K562 (cell line): ENCODE results near the gene CHCHD6. TPM values are rescaled to one million over a fixed set of nuclear protein-coding genes. Genes with fewer than 3 reads are reported as not detected.

Experiments
- CREB3L1 ChIP-seq: fragments of 450-650 bp; IDR thresholded peaks from 2 replicates; pipeline ENCODE4 v1.6.1; 2014; ENCODE audit warnings: low read depth, mild to moderate bottlenecking, moderate library complexity, borderline replicate concordance
- MAFK ChIP-seq: IDR thresholded peaks from 2 replicates; pipeline ENCODE4 v1.6.1; 2011; ENCODE audit warnings: low read length, improper control_type of control experiment
- NCOR1 ChIP-seq: fragments of 450-650 bp; IDR thresholded peaks from 2 replicates; pipeline ENCODE4 v1.6.1; 2016; ENCODE audit warnings: mild to moderate bottlenecking, moderate library complexity
- PYGO2 ChIP-seq: fragments of 450-650 bp; IDR thresholded peaks from 2 replicates; pipeline ENCODE4 v1.6.1; 2016; ENCODE audit warnings: mild to moderate bottlenecking, missing genetic modification characterization, moderate library complexity, missing compliant biosample characterization
- SNIP1 ChIP-seq: fragments of 450-650 bp; IDR thresholded peaks from 2 replicates; pipeline ENCODE4 v1.7.1; 2017; ENCODE audit warnings: low read depth, mild to moderate bottlenecking
- SNRNP70 ChIP-seq: fragments of 200-400 bp; formaldehyde crosslinking; optimal IDR thresholded peaks from 2 replicates; pipeline ENCODE3; 2017; ENCODE audit warnings: low read depth, low read length
- STAT5B ChIP-seq: fragments of 250-450 bp; sonication (Bioruptor Pico); IDR thresholded peaks from 2 replicates; pipeline ENCODE4 v1.8.0; 2021; ENCODE audit warnings: mild to moderate bottlenecking, inconsistent platforms
- YY1 ChIP-seq, 3 experiments: IDR thresholded peaks; 2 replicates each; pipeline ENCODE4 v1.6.1; 2011; ENCODE audit warnings: low read length in 2 of 3, mild to moderate bottlenecking in 2 of 3, moderate library complexity in 2 of 3, borderline replicate concordance in 1 of 3, control low read depth in 1 of 3, low read depth in 1 of 3; ENCODE audit not compliant: insufficient read depth in 3 of 3, insufficient replicate concordance in 2 of 3, control insufficient read depth in 1 of 3, insufficient read length in 1 of 3; ENCODE audit errors: extremely low read depth in 1 of 3
- ZNF146 ChIP-seq: IDR thresholded peaks from one replicate; pipeline ENCODE4 v1.6.1; 2018; ENCODE audit warnings: missing compliant biosample characterization; ENCODE audit not compliant: unreplicated experiment
- ZNF217 ChIP-seq: sonication (generic); formaldehyde crosslinking; IDR thresholded peaks from 2 replicates; pipeline ENCODE4 v1.8.0; 2022; ENCODE audit warnings: mild to moderate bottlenecking, missing genetic modification reagents
- polyA plus RNA-seq, 8 experiments: library from polyadenylated mRNA; depleted of rRNA in 4 of 8; stranded (reverse) in 5 of 8; unstranded in 3 of 8; fragments of >200 nt; fragmentation: Nextera tagmentation in 2 of 8; fragmentation: Illumina TruSeq in 1 of 8; extraction: Ambion mirVana in 2 of 8; extraction: Trizol in 1 of 8; gene quantifications; 2 replicates each; pipeline versions ENCODE4 v1.2.1 to v1.2.3, GENCODE V29; 2011 to 2014; ENCODE audit warnings: inconsistent platforms in 1 of 8, missing spikeins in 1 of 8
- total RNA-seq, 7 experiments: library from RNA; depleted of rRNA in 6 of 7; stranded (reverse); fragments of >200 nt in 6 of 7; fragmentation: Illumina TruSeq in 2 of 7; extraction: Trizol in 2 of 7; gene quantifications; 2 replicates each; pipeline versions ENCODE4 v1.2.1 to v1.2.3, GENCODE V29; 2011 to 2021; ENCODE audit warnings: low replicate concordance in 1 of 7
- TF ChIP-seq, protein P1 (sequence below): fragments of 450-650 bp; IDR thresholded peaks from 2 replicates; pipeline ENCODE4 v1.6.1; 2016; ENCODE audit warnings: mild to moderate bottlenecking, moderate library complexity

The CHCHD6 gene
- total and polyA plus RNA-seq, 9 of the 15 experiments (the other 6 are each of a cell fraction or from before 2014, with no cell fraction given), result 4.6 to 18.6 (median 10.9) TPM

GRCh38 chr3:126703512-126704493 is at the start of gene CHCHD6 (continued):
- TF ChIP-seq PYGO2 (tag) (no peak), ZNF217 (CRISPR knock-in tag) (no peak), SNRNP70 (no peak), MAFK (no peak), SNIP1 (no peak), YY1 (IDR thresholded peaks at IDR 0.05; ENCODE audit: borderline replicate concordance in 1 of 3, control insufficient read depth in 1 of 3, extremely low read depth in 1 of 3, insufficient read depth in 3 of 3, insufficient read length in 1 of 3, insufficient replicate concordance in 2 of 3, low read depth in 1 of 3, low read length in 2 of 3) (peak in 1 of 3 experiments; percentile 4), ZNF146 (no peak), CREB3L1 (peak; percentile 74; the same call in 1 of the 2 replicates), STAT5B (no peak), NCOR1 (no peak)
- TF ChIP-seq, protein P1, sequence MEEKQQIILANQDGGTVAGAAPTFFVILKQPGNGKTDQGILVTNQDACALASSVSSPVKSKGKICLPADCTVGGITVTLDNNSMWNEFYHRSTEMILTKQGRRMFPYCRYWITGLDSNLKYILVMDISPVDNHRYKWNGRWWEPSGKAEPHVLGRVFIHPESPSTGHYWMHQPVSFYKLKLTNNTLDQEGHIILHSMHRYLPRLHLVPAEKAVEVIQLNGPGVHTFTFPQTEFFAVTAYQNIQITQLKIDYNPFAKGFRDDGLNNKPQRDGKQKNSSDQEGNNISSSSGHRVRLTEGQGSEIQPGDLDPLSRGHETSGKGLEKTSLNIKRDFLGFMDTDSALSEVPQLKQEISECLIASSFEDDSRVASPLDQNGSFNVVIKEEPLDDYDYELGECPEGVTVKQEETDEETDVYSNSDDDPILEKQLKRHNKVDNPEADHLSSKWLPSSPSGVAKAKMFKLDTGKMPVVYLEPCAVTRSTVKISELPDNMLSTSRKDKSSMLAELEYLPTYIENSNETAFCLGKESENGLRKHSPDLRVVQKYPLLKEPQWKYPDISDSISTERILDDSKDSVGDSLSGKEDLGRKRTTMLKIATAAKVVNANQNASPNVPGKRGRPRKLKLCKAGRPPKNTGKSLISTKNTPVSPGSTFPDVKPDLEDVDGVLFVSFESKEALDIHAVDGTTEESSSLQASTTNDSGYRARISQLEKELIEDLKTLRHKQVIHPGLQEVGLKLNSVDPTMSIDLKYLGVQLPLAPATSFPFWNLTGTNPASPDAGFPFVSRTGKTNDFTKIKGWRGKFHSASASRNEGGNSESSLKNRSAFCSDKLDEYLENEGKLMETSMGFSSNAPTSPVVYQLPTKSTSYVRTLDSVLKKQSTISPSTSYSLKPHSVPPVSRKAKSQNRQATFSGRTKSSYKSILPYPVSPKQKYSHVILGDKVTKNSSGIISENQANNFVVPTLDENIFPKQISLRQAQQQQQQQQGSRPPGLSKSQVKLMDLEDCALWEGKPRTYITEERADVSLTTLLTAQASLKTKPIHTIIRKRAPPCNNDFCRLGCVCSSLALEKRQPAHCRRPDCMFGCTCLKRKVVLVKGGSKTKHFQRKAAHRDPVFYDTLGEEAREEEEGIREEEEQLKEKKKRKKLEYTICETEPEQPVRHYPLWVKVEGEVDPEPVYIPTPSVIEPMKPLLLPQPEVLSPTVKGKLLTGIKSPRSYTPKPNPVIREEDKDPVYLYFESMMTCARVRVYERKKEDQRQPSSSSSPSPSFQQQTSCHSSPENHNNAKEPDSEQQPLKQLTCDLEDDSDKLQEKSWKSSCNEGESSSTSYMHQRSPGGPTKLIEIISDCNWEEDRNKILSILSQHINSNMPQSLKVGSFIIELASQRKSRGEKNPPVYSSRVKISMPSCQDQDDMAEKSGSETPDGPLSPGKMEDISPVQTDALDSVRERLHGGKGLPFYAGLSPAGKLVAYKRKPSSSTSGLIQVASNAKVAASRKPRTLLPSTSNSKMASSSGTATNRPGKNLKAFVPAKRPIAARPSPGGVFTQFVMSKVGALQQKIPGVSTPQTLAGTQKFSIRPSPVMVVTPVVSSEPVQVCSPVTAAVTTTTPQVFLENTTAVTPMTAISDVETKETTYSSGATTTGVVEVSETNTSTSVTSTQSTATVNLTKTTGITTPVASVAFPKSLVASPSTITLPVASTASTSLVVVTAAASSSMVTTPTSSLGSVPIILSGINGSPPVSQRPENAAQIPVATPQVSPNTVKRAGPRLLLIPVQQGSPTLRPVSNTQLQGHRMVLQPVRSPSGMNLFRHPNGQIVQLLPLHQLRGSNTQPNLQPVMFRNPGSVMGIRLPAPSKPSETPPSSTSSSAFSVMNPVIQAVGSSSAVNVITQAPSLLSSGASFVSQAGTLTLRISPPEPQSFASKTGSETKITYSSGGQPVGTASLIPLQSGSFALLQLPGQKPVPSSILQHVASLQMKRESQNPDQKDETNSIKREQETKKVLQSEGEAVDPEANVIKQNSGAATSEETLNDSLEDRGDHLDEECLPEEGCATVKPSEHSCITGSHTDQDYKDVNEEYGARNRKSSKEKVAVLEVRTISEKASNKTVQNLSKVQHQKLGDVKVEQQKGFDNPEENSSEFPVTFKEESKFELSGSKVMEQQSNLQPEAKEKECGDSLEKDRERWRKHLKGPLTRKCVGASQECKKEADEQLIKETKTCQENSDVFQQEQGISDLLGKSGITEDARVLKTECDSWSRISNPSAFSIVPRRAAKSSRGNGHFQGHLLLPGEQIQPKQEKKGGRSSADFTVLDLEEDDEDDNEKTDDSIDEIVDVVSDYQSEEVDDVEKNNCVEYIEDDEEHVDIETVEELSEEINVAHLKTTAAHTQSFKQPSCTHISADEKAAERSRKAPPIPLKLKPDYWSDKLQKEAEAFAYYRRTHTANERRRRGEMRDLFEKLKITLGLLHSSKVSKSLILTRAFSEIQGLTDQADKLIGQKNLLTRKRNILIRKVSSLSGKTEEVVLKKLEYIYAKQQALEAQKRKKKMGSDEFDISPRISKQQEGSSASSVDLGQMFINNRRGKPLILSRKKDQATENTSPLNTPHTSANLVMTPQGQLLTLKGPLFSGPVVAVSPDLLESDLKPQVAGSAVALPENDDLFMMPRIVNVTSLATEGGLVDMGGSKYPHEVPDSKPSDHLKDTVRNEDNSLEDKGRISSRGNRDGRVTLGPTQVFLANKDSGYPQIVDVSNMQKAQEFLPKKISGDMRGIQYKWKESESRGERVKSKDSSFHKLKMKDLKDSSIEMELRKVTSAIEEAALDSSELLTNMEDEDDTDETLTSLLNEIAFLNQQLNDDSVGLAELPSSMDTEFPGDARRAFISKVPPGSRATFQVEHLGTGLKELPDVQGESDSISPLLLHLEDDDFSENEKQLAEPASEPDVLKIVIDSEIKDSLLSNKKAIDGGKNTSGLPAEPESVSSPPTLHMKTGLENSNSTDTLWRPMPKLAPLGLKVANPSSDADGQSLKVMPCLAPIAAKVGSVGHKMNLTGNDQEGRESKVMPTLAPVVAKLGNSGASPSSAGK, result peak; percentile 15
